HG02938 (cell line): ENCODE results near the gene ORM2.

Experiments
- ATAC-seq: cut with Tn5 transposase; IDR thresholded peaks from one replicate; pipeline ENCODE4 v1.9.1; 2021; ENCODE audit warnings: mild to moderate bottlenecking, moderate library complexity; ENCODE audit not compliant: unreplicated experiment

The ORM2 gene

GRCh38 chr9:114291886-114292590 is 37.6 kb upstream of the ORM2 start:
- no peak for ATAC-seq

GRCh38 chr9:114294664-114295063 is 35.0 kb upstream of the ORM2 start:
- no peak for ATAC-seq

GRCh38 chr9:114296338-114296737 is 33.3 kb upstream of the ORM2 start:
- ATAC-seq: no peak

- ATAC-seq: no peak
Observed at GRCh38 chr9:114299286-114300152, 30.1 kb upstream of the ORM2 start.

GRCh38 chr9:114300153-114300845 is 29.4 kb upstream of the ORM2 start:
- no peak for ATAC-seq

GRCh38 chr9:114300846-114301797 is 28.5 kb upstream of the ORM2 start:
- ATAC-seq: no peak

- no peak for ATAC-seq
Observed at GRCh38 chr9:114301798-114302565, 27.7 kb upstream of the ORM2 start.

GRCh38 chr9:114302727-114303126 is 26.9 kb upstream of the ORM2 start:
- ATAC-seq: no peak

GRCh38 chr9:114303571-114303970 is 26.1 kb upstream of the ORM2 start:
- ATAC-seq: no peak

GRCh38 chr9:114303977-114304376 is 25.7 kb upstream of the ORM2 start:
- ATAC-seq: no peak

GRCh38 chr9:114304416-114305188 is 25.1 kb upstream of the ORM2 start:
- no peak for ATAC-seq

GRCh38 chr9:114307899-114308267 is 21.8 kb upstream of the ORM2 start:
- no peak for ATAC-seq

- no peak for ATAC-seq
Observed at GRCh38 chr9:114308361-114308950, 21.2 kb upstream of the ORM2 start.

- ATAC-seq: no peak
Observed at GRCh38 chr9:114309096-114309495, 20.6 kb upstream of the ORM2 start.

- ATAC-seq: no peak
Observed at GRCh38 chr9:114310471-114311450, 18.9 kb upstream of the ORM2 start.

- no peak for ATAC-seq
Observed at GRCh38 chr9:114311571-114312512, 17.8 kb upstream of the ORM2 start.
